HepG2 (cell line): ENCODE measurements around the gene HEXIM1. TPM values are rescaled to one million over a fixed set of nuclear protein-coding genes. Genes with fewer than 3 reads are reported as not detected.
A peak's percentile ranks its signal among the peaks of the same experiment; 100 is the strongest.
"Not testable (repeated sequence)": the region's sequence is repeated elsewhere in the genome, so short reads cannot be mapped to it uniquely, and the experiment has no call there.

Source experiments
- ATAC-seq: fragments of 200-7000 bp; cut with Tn5 transposase; 3 replicates; pipeline ENCODE4 v1.9.1; 2020; ENCODE audit warnings: mild to moderate bottlenecking, moderate library complexity
- BruUV-seq: library from RNA; stranded (reverse); fragments of 400-500 nt; replicated peaks from 2 replicates; lab custom pipeline; 2021; lab: Mats Ljungman, UMichigan
- CTCF ChIA-PET: fragments of 300-600 bp; formaldehyde crosslinking; extraction: SDS; loops from one replicate; lab custom pipeline; 2021; ENCODE audit warnings: low total read pairs, inconsistent platforms, low intra/inter-chr PET ratio; lab: Yijun Ruan, JAX
- POLR2A ChIA-PET: fragments of 350-600 bp; sonication (Branson Sonifier 250); formaldehyde crosslinking; loops from one replicate; lab custom pipeline; 2020; ENCODE audit warnings: antibody characterized with exemption, inconsistent platforms; lab: Yijun Ruan, JAX
- DNase-seq: peaks from one replicate; pipeline ENCODE4 v3.0.0-alpha.2; 2015; ENCODE audit warnings: low spot score
- FAIRE-seq: peaks from 3 replicates; lab custom pipeline; 2011; peaks lifted over from hg19 to GRCh38; lab: Jason Lieb, UNC
- H2AFZ ChIP-seq: one replicate; pipeline ENCODE4 v1.6.1; 2011; ENCODE audit warnings: low read length, inconsistent platforms
- H3K27ac ChIP-seq: fragments of 300-600 bp; 3 replicates; pipeline ENCODE4 v1.8.0; 2011; ENCODE audit warnings: mixed run types, mild to moderate bottlenecking, mixed read lengths, low read length, inconsistent platforms; ENCODE audit not compliant: insufficient read depth; ENCODE audit errors: extremely low read length
- H3K27me3 ChIP-seq, 2 experiments: fragments of 200-600 bp in 1 of 2; 2 replicates in 1 of 2; 3 replicates in 1 of 2; pipeline versions ENCODE4 v1.6.0 to v1.8.0; 2011; ENCODE audit warnings: low read length in 2 of 2, mild to moderate bottlenecking in 2 of 2, moderate library complexity in 2 of 2, inconsistent platforms in 1 of 2; ENCODE audit not compliant: insufficient read depth in 2 of 2, control insufficient read depth in 1 of 2
- H3K36me3 ChIP-seq, 2 experiments: fragments of 200-600 bp in 1 of 2; replicated peaks in 1 of 2; 2 replicates in 1 of 2; 3 replicates in 1 of 2; pipeline versions ENCODE4 v1.5.1 to v1.8.0; 2011; ENCODE audit warnings: low read length in 2 of 2, inconsistent platforms in 1 of 2; ENCODE audit not compliant: insufficient read depth in 2 of 2, control insufficient read depth in 1 of 2
- H3K4me1 ChIP-seq: 2 replicates; pipeline ENCODE4 v1.5.1; 2012; ENCODE audit warnings: low read length, inconsistent platforms; ENCODE audit not compliant: insufficient read depth
- H3K4me2 ChIP-seq: 2 replicates; pipeline ENCODE4 v1.6.0; 2011; ENCODE audit warnings: low read depth, low read length, inconsistent platforms
- H3K4me3 ChIP-seq, 3 experiments: fragments of 200-600 bp in 1 of 3; sonication (generic), shearing (Covaris generic) in 1 of 3; replicated peaks in 1 of 3; 2 replicates each; pipeline ENCODE4 v1.5.1; 2011 to 2016; ENCODE audit warnings: low read length in 3 of 3, inconsistent platforms in 2 of 3, low read depth in 2 of 3, mild to moderate bottlenecking in 2 of 3, control low read depth in 1 of 3, mixed read lengths in 1 of 3; ENCODE audit not compliant: insufficient read depth in 1 of 3
- H3K79me2 ChIP-seq: one replicate; pipeline ENCODE4 v1.6.1; 2011; ENCODE audit warnings: low read length, inconsistent platforms; ENCODE audit not compliant: insufficient read depth
- H3K9ac ChIP-seq: 2 replicates; pipeline ENCODE4 v1.6.0; 2011; ENCODE audit warnings: mild to moderate bottlenecking, low read depth, low read length, inconsistent platforms; ENCODE audit not compliant: insufficient read depth
- H3K9me3 ChIP-seq: 2 replicates; pipeline ENCODE4 v1.5.1; 2012; ENCODE audit warnings: mild to moderate bottlenecking, low read length
- H4K20me1 ChIP-seq: 2 replicates; pipeline ENCODE4 v1.6.0; 2011; ENCODE audit warnings: inconsistent platforms, mild to moderate bottlenecking, low read length, moderate library complexity; ENCODE audit not compliant: insufficient read depth
- ADNP ChIP-seq: sonication (generic); formaldehyde crosslinking; IDR thresholded peaks from 2 replicates; pipeline ENCODE4 v1.4.0; 2020; ENCODE audit warnings: missing genetic modification reagents
- ARID2 ChIP-seq: sonication (generic); formaldehyde crosslinking; IDR thresholded peaks from 2 replicates; pipeline ENCODE4 v1.8.1; 2022; ENCODE audit warnings: mild to moderate bottlenecking, missing genetic modification reagents, borderline replicate concordance
- CHD4 ChIP-seq: fragments of 200-600 bp; sonication (generic); IDR thresholded peaks from 2 replicates; pipeline ENCODE4 v1.7.0; 2017; ENCODE audit warnings: mild to moderate bottlenecking, low read length, borderline replicate concordance
- HNF4A ChIP-seq: sonication (generic); formaldehyde crosslinking; IDR thresholded peaks from 2 replicates; pipeline ENCODE4 v1.4.0; 2020; ENCODE audit warnings: missing genetic modification reagents
- IKZF1 ChIP-seq: fragments of 450-650 bp; IDR thresholded peaks from 2 replicates; pipeline ENCODE4 v1.7.1; 2016
- LCORL ChIP-seq, 2 experiments: fragments of 450-650 bp in 1 of 2; sonication (generic) in 1 of 2; formaldehyde crosslinking in 1 of 2; IDR thresholded peaks; 2 replicates each; pipeline versions ENCODE4 v1.5.0 to v1.6.1; 2017 to 2020; ENCODE audit warnings: antibody characterized with exemption in 1 of 2, missing genetic modification reagents in 1 of 2
- MED8 ChIP-seq: sonication (generic); formaldehyde crosslinking; IDR thresholded peaks from 2 replicates; pipeline ENCODE4 v1.8.1; 2023; ENCODE audit warnings: mild to moderate bottlenecking, missing genetic modification reagents; ENCODE audit not compliant: insufficient replicate concordance
- RBAK ChIP-seq: sonication (generic); formaldehyde crosslinking; IDR thresholded peaks from 2 replicates; pipeline ENCODE4 v1.5.1; 2020; ENCODE audit warnings: mild to moderate bottlenecking, missing genetic modification reagents
- RXRA ChIP-seq: sonication (generic); formaldehyde crosslinking; IDR thresholded peaks from 2 replicates; pipeline ENCODE4 v1.5.1; 2020; ENCODE audit warnings: missing genetic modification reagents
- SNAPC2 ChIP-seq: sonication (generic); formaldehyde crosslinking; IDR thresholded peaks from 2 replicates; pipeline ENCODE4 v1.8.1; 2022; ENCODE audit warnings: mild to moderate bottlenecking, missing genetic modification reagents
- SRSF9 ChIP-seq: fragments of 200-400 bp; formaldehyde crosslinking; IDR thresholded peaks from 2 replicates; pipeline ENCODE4 v1.6.1; 2018; ENCODE audit warnings: borderline replicate concordance, mild to moderate bottlenecking, low read depth, low read length; ENCODE audit not compliant: insufficient read depth, poor library complexity, severe bottlenecking
- XBP1 ChIP-seq: sonication (generic); formaldehyde crosslinking; IDR thresholded peaks from 2 replicates; pipeline ENCODE4 v1.5.0; 2020; ENCODE audit warnings: missing genetic modification reagents
- ZEB1 ChIP-seq: IDR thresholded peaks from 2 replicates; pipeline ENCODE4 v1.6.1; 2012; ENCODE audit warnings: mild to moderate bottlenecking, low read depth, inconsistent platforms; ENCODE audit not compliant: insufficient replicate concordance
- ZFP37 ChIP-seq: sonication (generic); formaldehyde crosslinking; IDR thresholded peaks from 2 replicates; pipeline ENCODE4 v1.4.0; 2020; ENCODE audit warnings: missing genetic modification reagents, borderline replicate concordance
- ZNF256 ChIP-seq: sonication (generic); formaldehyde crosslinking; conservative IDR thresholded peaks from 2 replicates; pipeline ENCODE4 v1.4.0; 2020; ENCODE audit warnings: missing genetic modification reagents
- ZNF263 ChIP-seq: sonication (generic); formaldehyde crosslinking; IDR thresholded peaks from 2 replicates; pipeline ENCODE4 v1.4.0; 2020; ENCODE audit warnings: missing genetic modification reagents
- ZNF331 ChIP-seq: sonication (generic); formaldehyde crosslinking; IDR thresholded peaks from 2 replicates; pipeline ENCODE4 v1.4.0; 2020; ENCODE audit warnings: missing genetic modification reagents
- ZNF354B ChIP-seq: sonication (generic); formaldehyde crosslinking; IDR thresholded peaks from 2 replicates; pipeline ENCODE4 v1.8.0; 2022; ENCODE audit warnings: mild to moderate bottlenecking, missing genetic modification reagents
- ZNF629 ChIP-seq: sonication (generic); formaldehyde crosslinking; conservative IDR thresholded peaks from 2 replicates; pipeline ENCODE4 v1.5.0; 2020; ENCODE audit warnings: missing genetic modification reagents
- ZNF788 ChIP-seq: sonication (generic); formaldehyde crosslinking; IDR thresholded peaks from 2 replicates; pipeline ENCODE4 v1.5.0; 2020; ENCODE audit warnings: mild to moderate bottlenecking, missing genetic modification reagents, borderline replicate concordance
- ZSCAN21 ChIP-seq: sonication (generic); formaldehyde crosslinking; IDR thresholded peaks from 2 replicates; pipeline ENCODE4 v1.8.0; 2022; ENCODE audit warnings: mild to moderate bottlenecking, missing genetic modification reagents, moderate library complexity, borderline replicate concordance
- WGBS: methylation state at CpG from one replicate; pipeline ENCODE4 v1.1.6; 2017; ENCODE audit warnings: low lambda C conversion rate; 5-methylcytosine and 5-hydroxymethylcytosine counted together
- in situ Hi-C: cut with HindIII; loops from 2 replicates; pipeline ENCODE4 v1.10.0; 2017; ENCODE audit warnings: low pct_unique_long_range_greater_than_20kb; ENCODE audit not compliant: extremely low pct_ligation_motif_present
- intact Hi-C: fragments of 100-400 bp; cut with micrococcal nuclease; formaldehyde crosslinking; loops from one replicate; pipeline ENCODE4 v1.10.0; 2022; ENCODE audit not compliant: unreplicated experiment
- polyA plus RNA-seq, 8 experiments: library from polyadenylated mRNA; depleted of rRNA in 3 of 8; stranded (reverse) in 7 of 8; unstranded in 1 of 8; fragments of >200 nt; fragmentation: Illumina TruSeq in 4 of 8; extraction: Trizol in 4 of 8; gene quantifications; 2 replicates each; pipeline versions ENCODE4 v1.2.1 to v1.2.3, GENCODE V29; 2011 to 2016; ENCODE audit warnings: low read depth in 4 of 8, missing spikeins in 1 of 8, mixed read lengths in 1 of 8; ENCODE audit not compliant: insufficient read depth in 1 of 8
- total RNA-seq, 5 experiments: library from RNA; depleted of rRNA; stranded (reverse); fragments of >200 nt; fragmentation: Illumina TruSeq; extraction: Trizol; gene quantifications; 2 replicates each; pipeline ENCODE4 v1.2.3, GENCODE V29; 2016; ENCODE audit warnings: low read depth in 1 of 5
- TF ChIP-seq, protein P1 (sequence below): sonication (generic); formaldehyde crosslinking; IDR thresholded peaks from 2 replicates; pipeline ENCODE4 v1.4.0; 2020; ENCODE audit warnings: missing genetic modification reagents

The HEXIM1 gene
- total and polyA plus RNA-seq, 2 of the 13 experiments (the other 11 are each of a cell fraction or from before 2014, with no cell fraction given) = 10.5 to 16.6 TPM

- TF ChIP-seq SRSF9 = no peak
- no peak for TF ChIP-seq LCORL (IDR thresholded peaks at IDR 0.05)
- TF ChIP-seq LCORL (CRISPR knock-in tag; IDR thresholded peaks at IDR 0.05) = peak; percentile 82
- no peak for TF ChIP-seq ZNF256 (CRISPR knock-in tag)
- TF ChIP-seq ZFP37 = no peak
- no peak for TF ChIP-seq XBP1 (CRISPR knock-in tag)
- TF ChIP-seq ZNF629 (CRISPR knock-in tag) = no peak
- peak; percentile 67 for TF ChIP-seq MED8
- peak; percentile 61; the same call in 1 of the 2 replicates for TF ChIP-seq ZNF788 (CRISPR knock-in tag)
- TF ChIP-seq IKZF1 = no peak
- peak; percentile 37; the same call in 1 of the 2 replicates for TF ChIP-seq ZNF331
- TF ChIP-seq ARID2 = no peak
Measured at GRCh38 chr17:45123930-45124796, 24.1 kb upstream of the HEXIM1 start (continued).

GRCh38 chr17:45124797-45125122 is 23.5 kb upstream of the HEXIM1 start:
- Histone ChIP-seq H3K27ac (peak overlapping the region; percentile 63), H3K4me1 (peaks cover 73% of the 10 kb centered on the region), H3K4me3 (peak overlapping the region in 1 of 3 experiments; percentile 60; a peak in 1 of 6 replicates), H3K9ac (peak overlapping the region; percentile 56), H3K4me2 (peak overlapping the region; percentile 78)
- WGBS = 8% methylated on average over 5 of the region's 5 CpGs
- FAIRE-seq, H4K20me1 ChIP-seq, H2AFZ ChIP-seq, BruUV-seq, in situ Hi-C loops, H3K79me2 ChIP-seq, intact Hi-C loops, ATAC-seq, H3K27me3 ChIP-seq, H3K36me3 ChIP-seq, H3K9me3 ChIP-seq: not testable (repeated sequence)
- ChIA-PET POLR2A (interaction anchor here (0.7 to 5.1 kb wide), 5 partner anchors 10 to 47 kb away, joined by 3 to 27 read pairs (median 14); partner anchors contain the start of genes ACBD4, HEXIM1 and HEXIM2), CTCF (interaction anchor here (2.0 kb wide), 1 partner anchor 10 kb away, joined by 8 read pairs; the partner anchor contains the start of gene ACBD4)
- DNase-seq = peak; percentile 35
- TF ChIP-seq HNF4A (CRISPR knock-in tag) = 0 out of 2 replicates have a peak, but pooled peaks have one; percentile 14
- 0 out of 2 replicates have a peak, but pooled peaks have one; percentile 40 for TF ChIP-seq ADNP (CRISPR knock-in tag)
- TF ChIP-seq CHD4 = peak; percentile 53; the same call in 1 of the 2 replicates
- peak; percentile 34; the same call in 1 of the 2 replicates for TF ChIP-seq ZNF263
- 0 out of 2 replicates have a peak, but pooled peaks have one; percentile 20 for TF ChIP-seq ZNF354B (CRISPR knock-in tag)
- TF ChIP-seq ZEB1 = peak; percentile 13
- TF ChIP-seq, protein P1, sequence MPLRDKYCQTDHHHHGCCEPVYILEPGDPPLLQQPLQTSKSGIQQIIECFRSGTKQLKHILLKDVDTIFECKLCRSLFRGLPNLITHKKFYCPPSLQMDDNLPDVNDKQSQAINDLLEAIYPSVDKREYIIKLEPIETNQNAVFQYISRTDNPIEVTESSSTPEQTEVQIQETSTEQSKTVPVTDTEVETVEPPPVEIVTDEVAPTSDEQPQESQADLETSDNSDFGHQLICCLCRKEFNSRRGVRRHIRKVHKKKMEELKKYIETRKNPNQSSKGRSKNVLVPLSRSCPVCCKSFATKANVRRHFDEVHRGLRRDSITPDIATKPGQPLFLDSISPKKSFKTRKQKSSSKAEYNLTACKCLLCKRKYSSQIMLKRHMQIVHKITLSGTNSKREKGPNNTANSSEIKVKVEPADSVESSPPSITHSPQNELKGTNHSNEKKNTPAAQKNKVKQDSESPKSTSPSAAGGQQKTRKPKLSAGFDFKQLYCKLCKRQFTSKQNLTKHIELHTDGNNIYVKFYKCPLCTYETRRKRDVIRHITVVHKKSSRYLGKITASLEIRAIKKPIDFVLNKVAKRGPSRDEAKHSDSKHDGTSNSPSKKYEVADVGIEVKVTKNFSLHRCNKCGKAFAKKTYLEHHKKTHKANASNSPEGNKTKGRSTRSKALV (CRISPR knock-in tag) = 0 out of 2 replicates have a peak, but pooled peaks have one; percentile 9
- 0 out of 2 replicates have a peak, but pooled peaks have one; percentile 9 for TF ChIP-seq RXRA
- TF ChIP-seq SNAPC2 (CRISPR knock-in tag) = peak; percentile 13; the same call in 1 of the 2 replicates
- 0 out of 2 replicates have a peak, but pooled peaks have one; percentile 25 for TF ChIP-seq RBAK (CRISPR knock-in tag)
- TF ChIP-seq ZSCAN21 (CRISPR knock-in tag) = 0 out of 2 replicates have a peak, but pooled peaks have one; percentile 28
